ENCODE measurements around the gene PDCD2L. TPM values are rescaled to one million over a fixed set of nuclear protein-coding genes. Genes with fewer than 3 reads are reported as not detected.

PDCD2L gene
- total and polyA plus RNA-seq, 10 donors, result 5.2 to 19.7 (median 12.0) TPM

DNA sequence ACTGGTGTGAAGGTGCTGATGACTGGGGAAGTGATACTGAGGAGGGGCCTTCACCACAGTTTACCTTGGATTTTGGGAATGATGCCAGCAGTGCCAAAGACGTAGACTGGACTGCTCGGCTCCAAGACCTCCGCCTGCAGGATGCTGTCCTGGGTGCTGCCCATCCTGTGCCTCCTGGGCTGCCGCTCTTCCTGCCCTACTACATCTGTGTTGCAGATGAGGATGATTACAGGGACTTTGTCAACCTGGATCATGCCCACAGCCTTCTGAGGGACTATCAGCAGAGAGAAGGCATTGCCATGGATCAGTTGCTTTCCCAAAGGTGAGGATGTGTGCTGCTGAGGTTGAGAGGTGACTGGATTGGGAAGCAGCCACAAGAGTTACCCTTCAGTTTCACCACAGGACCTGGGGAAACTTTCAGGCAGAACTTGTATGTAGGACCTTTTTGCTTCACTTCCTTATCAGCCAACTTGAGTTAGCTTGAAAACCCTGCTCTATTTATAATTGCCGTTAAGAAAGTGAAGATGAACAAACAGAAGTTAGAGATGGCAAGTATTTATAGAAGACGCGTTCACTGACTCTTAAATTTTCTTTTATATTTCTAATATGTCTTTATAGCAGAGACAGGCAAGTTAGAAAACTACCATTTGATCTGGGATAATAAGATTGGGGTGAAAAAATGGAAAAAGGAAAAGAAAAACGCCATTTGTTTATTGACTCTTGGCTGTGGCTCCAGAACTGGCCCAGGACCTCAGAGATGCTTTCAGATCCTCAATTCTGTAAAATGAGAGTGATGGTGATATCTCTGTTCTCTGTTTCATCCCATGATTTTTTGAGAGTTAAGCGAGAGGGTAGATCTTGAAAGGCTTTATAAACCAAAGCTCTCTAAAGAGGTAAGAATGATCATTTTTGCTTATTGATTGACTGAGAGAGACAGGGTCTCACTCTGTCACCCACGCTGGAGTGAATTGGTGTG, 5.3 kb downstream of the PDCD2L start:
- 76 to 92% (median 88%) methylated on average over 9 to 10 of the region's 10 CpGs for WGBS, 5 donors
- peaks cover 0 to 36% (median 14%) of the 10 kb centered on the region in 6 donors for H3K4me1 ChIP-seq
- no peaks in the 10 kb centered on the region for H3K27me3 ChIP-seq (replicated peaks in 1 of 7)
- no peaks in the 10 kb centered on the region for H3K9me3 ChIP-seq
- TF ChIP-seq POLR2A (IDR thresholded peaks at IDR 0.05) (no peak), POLR2AphosphoS5 (IDR thresholded peaks at IDR 0.05) (no peak), CTCF (IDR thresholded peaks at IDR 0.05 in 8 of 11, conservative IDR thresholded peaks at IDR 0.05 in 3 of 11) (no peak)
- peaks cover 0 to 59% (median 19%) of the 10 kb centered on the region in 6 donors for H3K36me3 ChIP-seq
- intact Hi-C loops (cut with DNase I; ENCODE audit: low total_unique reads), result no loop called here
- peak; percentile 46 for DNase-seq
- peak overlapping the region in 2 of 8 donors; percentile 5 to 41 for H3K27ac ChIP-seq
- no peak overlapping the region for H3K4me3 ChIP-seq

DNA sequence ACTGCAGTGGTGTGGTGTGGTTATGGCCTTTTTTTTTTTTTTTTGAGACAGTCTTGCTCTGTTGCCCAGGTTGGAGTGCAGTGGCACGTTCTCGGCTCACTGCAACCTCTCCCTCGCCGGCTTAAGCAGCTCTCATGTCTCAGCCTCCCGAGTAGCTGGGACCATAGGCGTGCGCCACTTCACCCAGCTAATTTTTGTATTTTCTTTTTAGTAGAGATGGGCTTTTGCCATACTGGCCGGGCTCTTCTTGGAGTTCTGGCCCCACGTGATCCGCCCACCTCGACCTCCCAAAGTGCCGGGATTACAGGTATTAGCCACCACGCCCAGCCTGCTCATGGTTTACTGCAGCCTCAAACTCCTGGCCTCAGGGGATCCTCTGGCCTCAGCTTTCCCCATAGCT, 7.0 kb downstream of the PDCD2L start:
- no peaks in the 10 kb centered on the region for H3K9me3 ChIP-seq
- no peak overlapping the region for H3K27ac ChIP-seq
- H3K36me3 ChIP-seq, result peaks cover 0 to 76% (median 35%) of the 10 kb centered on the region in 6 donors
- H3K27me3 ChIP-seq (replicated peaks in 1 of 7), result no peaks in the 10 kb centered on the region
- H3K4me3 ChIP-seq, result no peak overlapping the region
- 96 to 98% (median 97%) methylated on average over 13 of the region's 13 CpGs for WGBS, 5 donors
- intact Hi-C loops (cut with DNase I; ENCODE audit: low total_unique reads), result no loop called here
- H3K4me1 ChIP-seq, result peaks cover 0 to 18% (median 0%) of the 10 kb centered on the region in 6 donors
- peak; percentile 17 for DNase-seq
- TF ChIP-seq POLR2A (IDR thresholded peaks at IDR 0.05) (no peak), POLR2AphosphoS5 (IDR thresholded peaks at IDR 0.05) (no peak)

- Histone ChIP-seq H3K27ac (no peak overlapping the region), H3K36me3 (peaks cover 0 to 75% (median 37%) of the 10 kb centered on the region in 6 donors), H3K9me3 (no peaks in the 10 kb centered on the region), H3K4me1 (no peaks in the 10 kb centered on the region), H3K4me3 (no peak overlapping the region), H3K27me3 (replicated peaks in 1 of 7) (no peaks in the 10 kb centered on the region)
- WGBS, 5 donors, result 93 to 97% (median 95%) methylated on average over 7 of the region's 7 CpGs
- TF ChIP-seq POLR2AphosphoS5 (IDR thresholded peaks at IDR 0.05) (no peak), POLR2A (IDR thresholded peaks at IDR 0.05) (no peak), CTCF (IDR thresholded peaks at IDR 0.05 in 8 of 11, conservative IDR thresholded peaks at IDR 0.05 in 3 of 11) (no peak)
- DNase-seq, result peak; percentile 12
- intact Hi-C loops (cut with DNase I; ENCODE audit: low total_unique reads), result no loop called here
Observed at GRCh38 chr19:34416021-34416545, 11.9 kb downstream of the PDCD2L start.

- H3K4me3 ChIP-seq, result no peak overlapping the region
- H3K4me1 ChIP-seq, result no peaks in the 10 kb centered on the region
- H3K36me3 ChIP-seq, result peaks cover 0 to 74% (median 41%) of the 10 kb centered on the region in 6 donors
- no peak overlapping the region for H3K27ac ChIP-seq
- no peaks in the 10 kb centered on the region for H3K27me3 ChIP-seq (replicated peaks in 1 of 7)
- no peaks in the 10 kb centered on the region for H3K9me3 ChIP-seq
- no peak for TF ChIP-seq POLR2A (IDR thresholded peaks at IDR 0.05)
- no peak for TF ChIP-seq CTCF (IDR thresholded peaks at IDR 0.05 in 8 of 11, conservative IDR thresholded peaks at IDR 0.05 in 3 of 11)
- no peak for TF ChIP-seq POLR2AphosphoS5 (IDR thresholded peaks at IDR 0.05)
- 96 to 99% (median 97%) methylated on average over 4 of the region's 4 CpGs for WGBS, 5 donors
- intact Hi-C loops (cut with DNase I; ENCODE audit: low total_unique reads), result no loop called here
- DNase-seq, result no peak
Observed at GRCh38 chr19:34418300-34418699, 14.1 kb downstream of the PDCD2L start.

All from spleen (tissue), 11 donors.